OCI-LY7 (cell line): Measurements from ENCODE around the gene TPRN.

ENCODE experiments used
- CTCF ChIP-seq: fragments of 200-600 bp; sonication (generic); conservative IDR thresholded peaks from 2 replicates; pipeline ENCODE4 v1.5.1; 2014; ENCODE audit warnings: mild to moderate bottlenecking, antibody characterized with exemption, low read length, moderate library complexity, mixed read lengths
- EZH2phosphoT487 ChIP-seq: fragments of 200-600 bp; sonication (generic); IDR thresholded peaks from 2 replicates; pipeline ENCODE4 v1.6.1; 2018; ENCODE audit warnings: low read depth, borderline replicate concordance, mild to moderate bottlenecking, mixed run types, antibody characterized with exemption, low read length, moderate library complexity, mixed read lengths

DNA sequence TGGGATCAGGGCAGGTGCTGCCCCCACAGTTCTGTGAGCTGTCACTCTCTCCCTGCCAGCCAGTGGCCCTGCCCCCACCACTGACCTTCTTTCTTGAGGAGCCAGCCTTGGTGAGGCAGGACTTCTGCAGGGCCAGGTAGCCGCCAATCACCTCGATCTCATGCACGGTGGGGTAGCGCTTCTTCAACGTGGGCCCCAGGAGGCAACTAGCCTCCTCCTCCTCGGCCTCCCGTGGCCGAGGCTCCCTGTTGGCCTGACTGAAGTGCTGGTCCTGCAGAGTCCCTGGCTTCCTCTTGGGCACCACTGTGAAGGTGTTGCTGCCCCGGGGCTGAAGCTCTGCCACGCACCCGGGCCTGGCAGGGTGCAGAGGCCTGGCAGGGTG is 1.6 kb downstream of the TPRN start:
- TF ChIP-seq EZH2phosphoT487 (no peak), CTCF (no peak)
